ENCODE measurements around the gene JCAD.

The JCAD gene

GRCh38 chr10:30081182-30081581 is 21.8 kb upstream of the JCAD start:
- TF ChIP-seq ZFX (IDR thresholded peaks at IDR 0.05; ENCODE audit: borderline replicate concordance) (no peak), CTCF (IDR thresholded peaks at IDR 0.05) (no peak)
- H3K27ac ChIP-seq = no peak overlapping the region

DNA sequence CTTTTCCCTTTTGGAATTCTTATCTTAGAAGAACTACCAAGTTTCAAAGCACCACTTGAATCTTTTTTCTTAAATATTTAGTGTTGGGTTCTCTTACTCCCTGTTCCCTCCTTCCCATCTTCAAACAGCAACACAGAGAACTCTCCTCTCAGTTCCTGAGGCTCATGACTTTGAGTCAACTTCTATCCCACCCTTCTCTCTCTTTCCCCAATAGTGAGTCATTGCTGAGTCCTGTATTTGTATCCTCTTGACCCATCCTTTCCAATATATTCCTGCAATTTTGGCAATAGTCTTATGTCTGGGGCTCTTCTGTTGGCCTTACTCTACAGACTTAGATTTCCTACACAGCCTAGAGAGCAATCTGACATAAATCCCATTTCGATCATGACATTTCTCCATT is 20.8 kb upstream of the JCAD start:
- TF ChIP-seq ZFX (IDR thresholded peaks at IDR 0.05; ENCODE audit: borderline replicate concordance) (no peak), CTCF (IDR thresholded peaks at IDR 0.05) (no peak)
- no peak overlapping the region for H3K27ac ChIP-seq

GRCh38 chr10:30079408-30079807 is 20.0 kb upstream of the JCAD start:
- TF ChIP-seq ZFX (IDR thresholded peaks at IDR 0.05; ENCODE audit: borderline replicate concordance) (no peak), CTCF (IDR thresholded peaks at IDR 0.05) (no peak)
- no peak overlapping the region for H3K27ac ChIP-seq

- TF ChIP-seq ZFX (IDR thresholded peaks at IDR 0.05; ENCODE audit: borderline replicate concordance) (no peak), CTCF (IDR thresholded peaks at IDR 0.05) (no peak)
- H3K27ac ChIP-seq = no peak overlapping the region
These were observed 16.1 kb upstream of the JCAD start for GRCh38 chr10:30075481-30075880.

DNA sequence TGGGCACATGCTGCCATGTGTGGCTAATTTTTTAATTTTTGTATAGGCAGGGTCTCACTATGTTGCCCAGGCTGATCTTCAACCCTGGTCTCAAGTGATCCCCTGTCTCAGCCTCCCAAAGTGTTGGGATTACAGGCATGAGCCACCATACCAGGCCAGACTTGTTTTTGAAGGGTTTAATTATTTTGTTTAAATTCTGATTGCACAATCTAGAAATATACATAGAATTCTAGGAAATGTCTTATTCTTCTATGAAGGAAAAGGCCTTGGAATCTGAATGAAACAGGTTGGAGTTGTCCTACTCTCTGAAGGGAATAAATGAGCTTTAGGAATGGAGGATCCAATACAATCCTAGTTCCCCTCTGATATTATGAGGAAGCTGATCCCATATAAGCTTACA is 15.5 kb upstream of the JCAD start:
- H3K27ac ChIP-seq = no peak overlapping the region
- TF ChIP-seq CTCF (IDR thresholded peaks at IDR 0.05) (no peak), ZFX (IDR thresholded peaks at IDR 0.05; ENCODE audit: borderline replicate concordance) (no peak)

GRCh38 chr10:30074090-30074489 is 14.7 kb upstream of the JCAD start:
- TF ChIP-seq ZFX (IDR thresholded peaks at IDR 0.05; ENCODE audit: borderline replicate concordance) (no peak), CTCF (IDR thresholded peaks at IDR 0.05) (no peak)
- H3K27ac ChIP-seq = no peak overlapping the region

DNA sequence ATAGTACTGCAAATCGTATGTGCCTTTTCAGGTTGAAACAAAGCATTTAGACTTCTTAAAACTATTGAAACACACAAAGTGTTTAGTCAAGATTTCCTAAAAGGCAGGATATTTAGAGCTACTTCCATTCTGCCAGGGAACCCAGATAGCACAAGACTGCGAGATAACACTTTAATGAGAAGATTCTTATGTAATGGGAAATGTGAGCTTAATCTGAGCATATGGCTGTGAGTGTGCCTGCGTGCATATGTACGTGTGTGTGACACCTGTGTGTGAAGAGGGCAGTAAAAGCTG is 14.3 kb upstream of the JCAD start:
- H3K27ac ChIP-seq = no peak overlapping the region
- TF ChIP-seq ZFX (IDR thresholded peaks at IDR 0.05; ENCODE audit: borderline replicate concordance) (no peak), CTCF (IDR thresholded peaks at IDR 0.05) (no peak)

Data from 22Rv1 (cell line).